IPS-20b (cell line): Measurements from ENCODE around the gene CHRNA10.
"Not testable (repeated sequence)": the region's sequence is repeated elsewhere in the genome, so short reads cannot be mapped to it uniquely, and the experiment has no call there.

Experiments used
- H3K27ac ChIP-seq: one replicate; pipeline ENCODE4 v1.5.1; 2013; ENCODE audit warnings: low read length
- H3K27me3 ChIP-seq: 2 replicates; pipeline ENCODE4 v1.6.1; 2013; ENCODE audit warnings: mild to moderate bottlenecking, low read length, inconsistent platforms; ENCODE audit not compliant: insufficient read depth
- H3K36me3 ChIP-seq: 2 replicates; pipeline ENCODE4 v1.6.1; 2013; ENCODE audit warnings: low read depth, mild to moderate bottlenecking, inconsistent platforms, low read length, moderate library complexity; ENCODE audit not compliant: insufficient read depth
- H3K4me1 ChIP-seq: 2 replicates; pipeline ENCODE4 v1.6.1; 2013; ENCODE audit warnings: mild to moderate bottlenecking, control low read depth, inconsistent platforms, low read length, moderate library complexity; ENCODE audit not compliant: insufficient read depth
- H3K4me3 ChIP-seq: 2 replicates; pipeline ENCODE4 v1.5.1; 2013; ENCODE audit warnings: mild to moderate bottlenecking, low read length, inconsistent platforms
- H3K9ac ChIP-seq: 2 replicates; pipeline ENCODE4 v1.6.1; 2013; ENCODE audit warnings: low read depth, mild to moderate bottlenecking, inconsistent platforms, low read length, moderate library complexity
- H3K9me3 ChIP-seq: 2 replicates; pipeline ENCODE4 v1.6.1; 2013; ENCODE audit warnings: mild to moderate bottlenecking, low read depth, low read length, inconsistent platforms; ENCODE audit not compliant: insufficient read depth

Gene CHRNA10

GRCh38 chr11:3662856-3663255 is 8.3 kb downstream of the CHRNA10 start:
- Histone ChIP-seq H3K9me3 (no peaks in the 10 kb centered on the region), H3K36me3 (peaks cover 13% of the 10 kb centered on the region; the same call in 1 of the 2 replicates), H3K27ac (no peak overlapping the region), H3K4me1 (no peaks in the 10 kb centered on the region), H3K27me3 (no peaks in the 10 kb centered on the region), H3K4me3 (no peak overlapping the region), H3K9ac (no peak overlapping the region)

GRCh38 chr11:3660960-3661359 is 10.2 kb downstream of the CHRNA10 start:
- H3K27me3 ChIP-seq = no peaks in the 10 kb centered on the region
- no peak overlapping the region for H3K4me3 ChIP-seq
- no peaks in the 10 kb centered on the region for H3K4me1 ChIP-seq
- H3K9ac ChIP-seq = no peak overlapping the region
- H3K36me3 ChIP-seq = peaks cover 5% of the 10 kb centered on the region; the same call in 1 of the 2 replicates
- no peak overlapping the region for H3K27ac ChIP-seq
- no peaks in the 10 kb centered on the region for H3K9me3 ChIP-seq

- Histone ChIP-seq H3K9ac (no peak overlapping the region), H3K4me3 (no peak overlapping the region), H3K9me3 (no peaks in the 10 kb centered on the region), H3K36me3 (no peaks in the 10 kb centered on the region; the same call in 1 of the 2 replicates), H3K27ac (no peak overlapping the region), H3K27me3 (peaks cover 3% of the 10 kb centered on the region; the same call in 1 of the 2 replicates), H3K4me1 (no peaks in the 10 kb centered on the region)
Observed at GRCh38 chr11:3659595-3660515, 11.3 kb downstream of the CHRNA10 start.

- no peaks in the 10 kb centered on the region for H3K36me3 ChIP-seq
- no peak overlapping the region for H3K27ac ChIP-seq
- peaks cover 6% of the 10 kb centered on the region; the same call in 1 of the 2 replicates for H3K27me3 ChIP-seq
- no peaks in the 10 kb centered on the region for H3K9me3 ChIP-seq
- H3K9ac ChIP-seq = no peak overlapping the region
- H3K4me3 ChIP-seq = no peak overlapping the region
- H3K4me1 ChIP-seq = no peaks in the 10 kb centered on the region
Observed at GRCh38 chr11:3658252-3658651, 12.9 kb downstream of the CHRNA10 start.

- H3K4me3 ChIP-seq, H3K36me3 ChIP-seq, H3K4me1 ChIP-seq, H3K27ac ChIP-seq, H3K27me3 ChIP-seq, H3K9me3 ChIP-seq, H3K9ac ChIP-seq: not testable (repeated sequence)
Observed at GRCh38 chr11:3657331-3657730, 13.9 kb downstream of the CHRNA10 start.

- Histone ChIP-seq H3K27me3 (peaks cover 6% of the 10 kb centered on the region; the same call in 1 of the 2 replicates), H3K27ac (no peak overlapping the region), H3K9ac (no peak overlapping the region), H3K4me3 (no peak overlapping the region), H3K4me1 (no peaks in the 10 kb centered on the region), H3K9me3 (no peaks in the 10 kb centered on the region), H3K36me3 (no peaks in the 10 kb centered on the region)
Observed at GRCh38 chr11:3655547-3655946, 15.6 kb downstream of the CHRNA10 start.

- not testable (repeated sequence) for H3K4me1 ChIP-seq, H3K4me3 ChIP-seq, H3K36me3 ChIP-seq, H3K9me3 ChIP-seq, H3K27ac ChIP-seq, H3K9ac ChIP-seq, H3K27me3 ChIP-seq
Observed at GRCh38 chr11:3652514-3652913, 18.7 kb downstream of the CHRNA10 start.

- H3K4me3 ChIP-seq = not testable (repeated sequence)
Observed at GRCh38 chr11:3649374-3649773, 21.8 kb downstream of the CHRNA10 start.

GRCh38 chr11:3648843-3649242 is 22.3 kb downstream of the CHRNA10 start:
- H3K27ac ChIP-seq, H3K9me3 ChIP-seq, H3K9ac ChIP-seq, H3K4me3 ChIP-seq, H3K27me3 ChIP-seq, H3K4me1 ChIP-seq, H3K36me3 ChIP-seq: not testable (repeated sequence)

More at GRCh38 chr11:3649374-3649773, 21.8 kb downstream of the CHRNA10 start:
- H3K4me1 ChIP-seq, H3K36me3 ChIP-seq, H3K27me3 ChIP-seq, H3K27ac ChIP-seq, H3K9ac ChIP-seq, H3K9me3 ChIP-seq: not testable (repeated sequence)

- H3K27me3 ChIP-seq = peaks cover 8% of the 10 kb centered on the region; the same call in 1 of the 2 replicates
- H3K9me3 ChIP-seq = no peaks in the 10 kb centered on the region; the same call in 1 of the 2 replicates
- H3K36me3 ChIP-seq = no peaks in the 10 kb centered on the region
- no peaks in the 10 kb centered on the region; the same call in 1 of the 2 replicates for H3K4me1 ChIP-seq
- no peak overlapping the region for H3K4me3 ChIP-seq
- H3K9ac ChIP-seq = no peak overlapping the region
- H3K27ac ChIP-seq = no peak overlapping the region
Observed at GRCh38 chr11:3645552-3645951, 25.6 kb downstream of the CHRNA10 start.

GRCh38 chr11:3644817-3645235 is 26.4 kb downstream of the CHRNA10 start, which contains the start of gene ART1:
TSS of gene ART1 (plus strand) at chr11:3645128. CDS start at chr11:3659214, 14,086 bp downstream.
- Histone ChIP-seq H3K4me3 (no peak within 1 kb of the TSS), H3K9me3 (no peaks in the 10 kb centered on the region; the same call in 1 of the 2 replicates), H3K27ac (no peak within 1 kb of the TSS), H3K27me3 (peaks cover 8% of the 10 kb centered on the region; the same call in 1 of the 2 replicates), H3K36me3 (no peaks in the 10 kb centered on the region), H3K4me1 (no peaks in the 10 kb centered on the region; the same call in 1 of the 2 replicates), H3K9ac (no peak within 1 kb of the TSS)

- H3K27me3 ChIP-seq, H3K4me1 ChIP-seq, H3K36me3 ChIP-seq, H3K27ac ChIP-seq, H3K9me3 ChIP-seq: not testable (repeated sequence)
- Histone ChIP-seq H3K9ac (peak overlapping the region; percentile 79; the same call in 1 of the 2 replicates), H3K4me3 (peak overlapping the region; percentile 67)
Observed at GRCh38 chr11:3643102-3643546, 28.1 kb downstream of the CHRNA10 start.
